ENCODE data around the gene POFUT2. TPM values are rescaled to one million over a fixed set of nuclear protein-coding genes. Genes with fewer than 3 reads are reported as not detected.

Gene POFUT2
- polyA plus RNA-seq, 1 donor from 2014 or later = 25.4 TPM

GRCh38 chr21:45236481-45236880, 51.2 kb downstream of the POFUT2 start:
- TF ChIP-seq MXI1 (conservative IDR thresholded peaks at IDR 0.05; ENCODE audit: poor library complexity, severe bottlenecking) = no peak
- TF ChIP-seq EP300 (conservative IDR thresholded peaks at IDR 0.05; ENCODE audit: poor library complexity, severe bottlenecking) = no peak
- no peak for TF ChIP-seq TAF1 (IDR thresholded peaks at IDR 0.05; ENCODE audit: low read depth)
- no peak for TF ChIP-seq SMC3 (conservative IDR thresholded peaks at IDR 0.05; ENCODE audit: poor library complexity)
- no peak for TF ChIP-seq REST (IDR thresholded peaks at IDR 0.05; ENCODE audit: borderline replicate concordance)
- TF ChIP-seq POLR2AphosphoS5 (IDR thresholded peaks at IDR 0.05) = no peak
- TF ChIP-seq CTCF (IDR thresholded peaks at IDR 0.05; ENCODE audit: poor library complexity, severe bottlenecking) = no peak
- TF ChIP-seq EZH2 (IDR thresholded peaks at IDR 0.05; ENCODE audit: borderline replicate concordance, insufficient read depth, low read length, poor library complexity, severe bottlenecking) = no peak
- TF ChIP-seq RAD21 (conservative IDR thresholded peaks at IDR 0.05) = no peak
- H3K27me3 ChIP-seq (ENCODE audit: insufficient read depth, low read depth, low read length) = no peaks in the 10 kb centered on the region
- H3K4me2 ChIP-seq (ENCODE audit: low read length) = no peak overlapping the region
- no peaks in the 10 kb centered on the region for H3K36me3 ChIP-seq (ENCODE audit: insufficient read depth, low read length)
- no peaks in the 10 kb centered on the region for H4K20me1 ChIP-seq (ENCODE audit: insufficient read depth)
- no peak overlapping the region for H3K4me3 ChIP-seq (ENCODE audit: low read length)
- H3K9me2 ChIP-seq (ENCODE audit: insufficient read depth, low read length) = no peaks in the 10 kb centered on the region
- H2AFZ ChIP-seq (ENCODE audit: low read depth, low read length) = no peak overlapping the region
- no peak overlapping the region for H3K9ac ChIP-seq (ENCODE audit: low read length)
- H3K27ac ChIP-seq (ENCODE audit: low read length) = no peak overlapping the region
- H3F3A ChIP-seq (ENCODE audit: insufficient read depth, low read length, poor library complexity, severe bottlenecking) = no peaks in the 10 kb centered on the region
- no peaks in the 10 kb centered on the region for H3K79me2 ChIP-seq (replicated peaks; ENCODE audit: insufficient read depth, low read length)
- no peaks in the 10 kb centered on the region for H3K9me3 ChIP-seq (ENCODE audit: low read length)

- Histone ChIP-seq H2AFZ (ENCODE audit: low read depth, low read length) (no peak overlapping the region), H3K79me2 (replicated peaks; ENCODE audit: insufficient read depth, low read length) (no peaks in the 10 kb centered on the region), H3K9ac (ENCODE audit: low read length) (no peak overlapping the region), H3K9me3 (ENCODE audit: low read length) (no peaks in the 10 kb centered on the region), H3K9me2 (ENCODE audit: insufficient read depth, low read length) (no peaks in the 10 kb centered on the region), H3K27ac (ENCODE audit: low read length) (no peak overlapping the region), H4K20me1 (ENCODE audit: insufficient read depth) (no peaks in the 10 kb centered on the region), H3K27me3 (ENCODE audit: insufficient read depth, low read depth, low read length) (no peaks in the 10 kb centered on the region), H3F3A (ENCODE audit: insufficient read depth, low read length, poor library complexity, severe bottlenecking) (no peaks in the 10 kb centered on the region), H3K4me3 (ENCODE audit: low read length) (no peak overlapping the region), H3K36me3 (ENCODE audit: insufficient read depth, low read length) (no peaks in the 10 kb centered on the region), H3K4me2 (ENCODE audit: low read length) (no peak overlapping the region)
- TF ChIP-seq CTCF (IDR thresholded peaks at IDR 0.05; ENCODE audit: poor library complexity, severe bottlenecking) (no peak), POLR2AphosphoS5 (IDR thresholded peaks at IDR 0.05) (no peak), MXI1 (conservative IDR thresholded peaks at IDR 0.05; ENCODE audit: poor library complexity, severe bottlenecking) (no peak), SMC3 (conservative IDR thresholded peaks at IDR 0.05; ENCODE audit: poor library complexity) (no peak), EZH2 (IDR thresholded peaks at IDR 0.05; ENCODE audit: borderline replicate concordance, insufficient read depth, low read length, poor library complexity, severe bottlenecking) (no peak)
These were observed 52.2 kb downstream of the POFUT2 start for GRCh38 chr21:45235488-45235887.
